ENCODE data around the gene TMEM198.
A peak's percentile ranks its signal among the peaks of the same experiment; 100 is the strongest.

The TMEM198 gene, protein sequence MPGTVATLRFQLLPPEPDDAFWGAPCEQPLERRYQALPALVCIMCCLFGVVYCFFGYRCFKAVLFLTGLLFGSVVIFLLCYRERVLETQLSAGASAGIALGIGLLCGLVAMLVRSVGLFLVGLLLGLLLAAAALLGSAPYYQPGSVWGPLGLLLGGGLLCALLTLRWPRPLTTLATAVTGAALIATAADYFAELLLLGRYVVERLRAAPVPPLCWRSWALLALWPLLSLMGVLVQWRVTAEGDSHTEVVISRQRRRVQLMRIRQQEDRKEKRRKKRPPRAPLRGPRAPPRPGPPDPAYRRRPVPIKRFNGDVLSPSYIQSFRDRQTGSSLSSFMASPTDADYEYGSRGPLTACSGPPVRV
- total RNA-seq, result 0.70 to 0.72 reads per million in 2 donors

GRCh38 chr2:219543596-219544358, at the start of gene TMEM198, which contains the start of gene CHPF:
TSS of gene TMEM198 (plus strand) at chr2:219544028. CDS start at chr2:219544728, 700 bp downstream.
TSS of gene CHPF (minus strand) at chr2:219543809. CDS start at chr2:219543538, 271 bp downstream.
- peak; percentile 84 for DNase-seq

DNA sequence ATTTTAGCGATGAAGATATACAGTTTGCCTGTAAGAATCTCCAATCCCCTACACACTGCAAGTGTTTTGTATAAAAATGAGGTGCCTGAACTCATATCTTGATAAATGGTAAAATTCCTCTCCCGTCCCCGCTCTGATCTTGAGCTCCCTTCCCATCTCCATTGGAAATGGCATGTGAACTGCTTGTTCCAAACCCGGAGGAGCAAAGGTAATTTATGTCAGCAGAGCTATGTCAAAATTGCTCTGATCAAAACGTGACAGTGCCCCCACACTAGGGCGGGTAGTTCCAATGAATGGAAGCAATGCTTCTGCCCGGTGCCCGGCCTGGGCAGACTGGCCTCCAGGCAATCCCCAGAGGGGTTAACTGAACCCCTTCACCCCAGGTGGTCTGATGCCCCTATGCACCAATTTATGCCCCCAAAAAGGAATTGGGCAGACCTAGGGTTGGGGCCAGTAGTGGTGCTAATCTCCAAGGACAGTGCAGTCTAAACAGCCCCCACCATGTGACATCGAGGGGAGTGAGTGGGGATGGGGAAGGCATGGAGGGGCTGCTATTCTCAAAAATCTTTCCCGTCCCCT, 48.8 kb upstream of the TMEM198 start:
- DNase-seq, result no peak

GRCh38 chr2:219495531-219496122, 48.2 kb upstream of the TMEM198 start:
- peak; percentile 41 for DNase-seq

- DNase-seq, result no peak
These were observed 47.5 kb upstream of the TMEM198 start for GRCh38 chr2:219496247-219496824.

DNA sequence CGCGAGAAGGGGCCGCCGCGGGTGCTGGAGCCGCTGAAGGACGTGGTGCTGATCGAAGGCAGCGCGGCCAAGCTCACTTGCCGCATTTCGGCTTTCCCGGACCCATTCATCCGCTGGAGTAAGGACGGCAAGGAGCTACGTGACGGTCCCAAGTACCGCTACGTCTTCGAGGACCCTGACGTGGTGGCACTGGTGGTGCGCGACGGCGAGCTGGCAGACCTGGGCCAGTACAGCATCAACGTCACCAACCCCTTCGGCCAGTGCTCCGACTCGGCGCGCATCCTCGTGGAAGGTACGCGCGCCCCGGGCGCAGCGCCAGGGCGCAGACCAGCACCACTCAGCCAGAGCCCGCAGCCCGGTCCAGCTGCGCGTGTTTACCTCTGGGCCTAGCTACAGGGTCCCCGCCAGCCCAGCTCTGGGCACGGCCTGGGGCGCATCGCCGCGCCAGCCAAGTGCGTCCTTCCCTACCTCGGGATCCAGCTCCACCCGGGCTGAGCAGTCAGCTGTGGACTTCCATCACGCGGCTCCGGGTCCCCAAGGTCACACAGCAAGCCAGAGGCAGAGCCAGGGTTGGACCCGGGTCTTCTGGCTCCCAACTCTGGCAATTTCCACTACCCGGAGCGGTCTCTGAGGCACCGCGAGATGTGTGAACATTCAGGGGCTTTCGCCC, 46.9 kb upstream of the TMEM198 start:
- no peak for DNase-seq

GRCh38 chr2:219497495-219498279, 46.1 kb upstream of the TMEM198 start:
- no peak for DNase-seq

DNA sequence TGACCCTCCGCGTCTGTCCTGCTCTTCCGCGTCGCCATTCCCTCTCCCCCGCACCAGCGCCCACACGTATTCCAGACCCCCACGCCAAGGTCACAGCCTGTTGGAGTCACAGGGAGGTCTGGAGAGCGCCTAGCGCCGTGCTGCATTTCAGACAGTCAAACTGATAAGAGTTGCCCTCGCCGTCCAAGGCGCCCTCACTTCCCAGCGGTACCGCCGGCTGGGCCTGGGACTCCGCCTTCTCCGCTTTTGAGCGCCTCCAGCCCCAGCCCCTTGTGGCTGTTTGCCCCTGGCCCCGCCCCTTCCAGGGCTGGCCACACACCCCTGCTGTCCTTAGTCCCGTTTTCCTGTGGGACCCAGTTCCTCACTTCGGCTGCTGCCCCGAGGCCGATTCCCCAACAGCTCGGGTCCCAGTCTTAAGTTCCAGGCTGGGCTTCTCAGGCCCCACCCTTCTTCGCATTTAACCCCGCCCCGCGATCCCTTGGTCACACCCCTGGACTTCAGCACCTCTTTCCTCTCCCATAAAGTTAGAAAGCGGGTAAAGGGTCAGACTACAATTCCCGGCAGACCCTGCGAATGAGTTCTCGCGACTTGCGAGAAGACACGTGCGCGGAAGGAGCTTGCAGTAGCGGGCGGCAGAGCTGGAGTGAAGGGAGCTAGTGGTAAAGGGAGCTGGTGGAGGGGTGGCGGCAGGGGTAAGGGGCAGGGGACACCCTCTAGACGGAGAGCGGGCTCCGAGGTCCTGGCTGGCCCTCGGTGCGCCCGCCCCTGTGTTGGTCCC, 45.4 kb upstream of the TMEM198 start, which contains the start of gene GMPPA:
Gene GMPPA, plus strand, starts transcription at position 612 of the 778 bp plus-strand sequence. CDS start 1,085 bp downstream, outside the sequence.
- peak; percentile 88 for DNase-seq

DNA sequence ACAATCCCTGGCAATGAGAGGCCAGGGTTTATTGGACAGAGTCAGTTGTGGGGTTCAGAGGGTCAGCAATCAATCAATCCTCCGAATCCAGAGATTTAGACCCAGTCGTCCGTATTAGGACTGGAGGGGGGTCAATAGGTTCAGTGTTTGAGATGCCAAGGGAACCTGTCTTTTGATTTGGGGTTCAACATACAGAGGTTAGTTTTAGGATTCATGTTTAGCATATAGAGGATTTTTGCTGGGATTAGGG, 44.8 kb upstream of the TMEM198 start:
- DNase-seq, result no peak

DNA sequence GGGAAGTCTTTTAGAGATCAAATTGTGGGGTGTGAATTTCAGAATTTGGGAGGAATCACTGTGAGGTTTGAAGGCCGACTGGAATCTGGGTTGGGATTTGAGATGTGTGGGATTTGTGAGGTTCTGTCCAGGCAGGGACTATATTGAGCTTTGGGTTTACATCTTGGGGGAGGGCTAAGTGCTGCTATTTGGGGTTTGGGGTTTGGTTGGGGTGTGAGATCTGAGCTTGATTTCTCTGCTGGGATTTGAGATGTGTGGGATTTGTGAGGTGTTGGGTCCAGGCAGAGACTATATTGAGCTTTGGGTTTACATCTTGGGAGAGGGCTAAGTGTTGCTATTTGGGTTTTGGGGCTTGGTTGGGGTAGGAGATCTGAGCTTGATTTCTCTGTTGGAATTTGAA, 44.3 kb upstream of the TMEM198 start:
- no peak for DNase-seq

- no peak for DNase-seq
These were observed 43.7 kb upstream of the TMEM198 start for GRCh38 chr2:219500135-219500534.

- DNase-seq, result no peak
These were observed 42.0 kb upstream of the TMEM198 start for GRCh38 chr2:219501849-219502248.

DNA sequence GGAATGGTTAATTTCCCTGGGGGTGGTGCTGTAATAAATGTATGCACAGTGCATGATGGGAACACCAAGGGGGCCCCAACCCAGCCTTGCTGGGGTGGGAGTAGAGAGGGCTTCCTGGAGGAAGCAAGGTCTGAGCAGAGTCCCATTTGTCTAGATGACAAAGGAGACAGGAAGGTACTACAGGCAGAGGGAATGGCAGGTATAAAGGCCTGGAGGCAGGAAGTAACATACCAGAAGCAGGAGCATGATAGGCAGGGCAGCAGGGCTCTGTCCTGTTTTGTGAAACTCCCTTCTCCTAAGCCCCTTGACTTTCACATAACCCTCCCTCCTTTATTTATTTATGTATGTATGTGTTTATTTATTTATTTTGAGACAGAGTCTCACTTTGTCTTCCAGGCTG, 41.2 kb upstream of the TMEM198 start:
- DNase-seq, result no peak

- DNase-seq, result no peak
These were observed 38.2 kb upstream of the TMEM198 start for GRCh38 chr2:219505585-219505984.

DNA sequence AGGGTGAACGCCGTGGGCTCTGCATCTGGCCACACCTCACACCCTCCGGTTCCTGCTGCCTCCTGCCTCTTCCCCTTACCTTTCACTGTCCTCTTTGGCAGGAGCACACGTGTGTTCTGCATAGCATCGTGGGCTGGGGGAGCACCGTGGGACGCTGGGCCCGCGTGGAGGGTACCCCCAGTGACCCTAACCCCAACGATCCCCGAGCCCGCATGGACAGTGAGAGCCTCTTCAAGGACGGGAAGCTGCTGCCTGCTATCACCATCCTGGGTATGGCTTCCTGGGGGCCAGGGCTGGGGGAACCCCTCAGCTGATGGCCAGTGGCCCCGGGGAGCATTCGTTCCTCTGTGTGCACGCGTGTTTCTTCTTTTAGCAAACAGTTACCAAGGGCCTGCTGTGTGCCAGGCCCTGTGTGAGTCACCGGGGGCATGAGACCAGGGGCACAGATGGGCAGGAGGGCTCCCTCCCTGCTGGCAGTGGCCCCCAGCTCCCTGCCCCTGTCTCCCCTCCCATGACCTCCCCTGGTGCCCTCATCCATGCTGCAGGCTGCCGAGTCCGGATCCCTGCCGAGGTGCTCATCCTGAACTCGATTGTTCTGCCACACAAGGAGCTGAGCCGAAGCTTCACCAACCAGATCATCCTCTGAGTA, 37.6 kb upstream of the TMEM198 start:
- DNase-seq, result no peak

DNA sequence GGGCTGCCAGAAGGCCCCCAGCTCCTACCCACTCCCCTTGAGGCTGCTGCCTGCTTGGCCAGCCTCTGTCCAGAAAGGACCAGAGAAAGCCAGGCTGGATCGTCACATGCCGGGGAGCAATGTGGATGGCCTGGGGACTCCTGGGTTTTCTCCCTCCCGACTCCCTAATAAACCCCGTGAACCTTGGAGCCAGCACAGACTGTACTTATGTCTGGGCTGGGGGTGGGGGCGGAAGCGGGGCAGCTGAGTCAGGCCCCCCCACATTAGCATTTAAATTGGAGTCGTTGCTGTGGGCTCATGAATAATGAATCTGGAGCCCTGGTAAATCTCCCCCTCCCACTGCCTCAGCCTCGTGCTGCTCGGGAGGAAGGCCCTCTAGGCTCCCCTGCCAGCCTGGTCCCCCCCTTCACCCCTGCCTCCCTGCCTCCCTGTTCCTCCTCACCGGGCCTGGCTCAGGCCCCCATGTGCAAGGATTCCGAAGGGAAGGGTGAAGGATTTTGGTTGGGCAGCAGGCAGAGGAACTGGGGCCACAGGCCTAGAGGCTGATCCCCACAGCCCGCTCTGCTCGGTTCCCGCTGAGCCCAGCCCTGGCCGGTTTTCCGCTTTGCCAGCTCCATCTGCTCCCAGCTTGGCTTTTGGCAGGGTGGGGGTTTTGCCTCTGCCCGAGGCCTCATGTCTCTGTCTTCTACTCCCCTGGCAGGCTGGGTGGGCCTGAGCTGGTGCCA, 36.9 kb upstream of the TMEM198 start:
- no peak for DNase-seq

DNA sequence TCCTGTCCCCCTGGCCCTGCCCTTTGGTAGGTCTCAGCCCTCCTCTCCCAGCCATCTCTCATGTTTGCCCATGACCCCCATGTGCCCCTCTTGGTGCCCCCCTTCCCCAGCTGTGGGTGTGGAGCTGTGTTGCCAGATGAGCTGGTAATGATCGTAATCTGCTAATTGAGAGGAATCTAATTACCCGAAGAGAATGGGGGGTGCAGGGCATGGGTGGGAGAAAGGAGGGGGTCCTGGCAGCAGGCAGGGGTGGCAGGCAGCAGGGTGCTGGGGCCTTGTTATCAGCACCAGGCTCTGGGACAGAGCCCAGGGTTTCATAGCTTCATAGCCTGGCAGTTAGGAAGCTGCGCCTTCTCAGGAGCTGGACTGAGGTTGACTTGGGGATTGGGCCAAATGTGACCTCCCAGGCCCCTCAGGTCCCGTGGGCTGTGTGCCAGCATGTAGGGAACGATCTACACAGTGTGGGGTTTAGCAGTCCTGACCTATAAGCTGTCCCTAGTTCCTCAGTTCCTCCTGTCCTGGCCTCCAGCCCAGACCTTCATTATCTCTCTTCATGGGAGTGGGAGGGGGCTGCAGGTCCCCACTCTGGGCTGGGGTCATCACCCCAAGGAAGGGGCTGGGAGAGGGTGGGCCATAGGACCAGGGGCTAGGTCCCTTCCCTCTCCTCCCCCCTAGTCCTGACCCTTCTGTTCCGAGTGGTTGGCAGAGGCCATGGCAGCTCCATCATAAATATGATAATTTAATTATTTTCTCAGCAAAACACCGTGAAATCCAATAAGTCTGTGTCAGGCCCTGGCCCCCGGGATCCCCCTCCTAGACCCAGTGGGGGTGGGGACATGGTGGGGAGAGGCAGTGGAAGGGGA, 36.0 kb upstream of the TMEM198 start:
- DNase-seq, result no peak

- no peak for DNase-seq
These were observed 35.4 kb upstream of the TMEM198 start for GRCh38 chr2:219508444-219508734.

DNA sequence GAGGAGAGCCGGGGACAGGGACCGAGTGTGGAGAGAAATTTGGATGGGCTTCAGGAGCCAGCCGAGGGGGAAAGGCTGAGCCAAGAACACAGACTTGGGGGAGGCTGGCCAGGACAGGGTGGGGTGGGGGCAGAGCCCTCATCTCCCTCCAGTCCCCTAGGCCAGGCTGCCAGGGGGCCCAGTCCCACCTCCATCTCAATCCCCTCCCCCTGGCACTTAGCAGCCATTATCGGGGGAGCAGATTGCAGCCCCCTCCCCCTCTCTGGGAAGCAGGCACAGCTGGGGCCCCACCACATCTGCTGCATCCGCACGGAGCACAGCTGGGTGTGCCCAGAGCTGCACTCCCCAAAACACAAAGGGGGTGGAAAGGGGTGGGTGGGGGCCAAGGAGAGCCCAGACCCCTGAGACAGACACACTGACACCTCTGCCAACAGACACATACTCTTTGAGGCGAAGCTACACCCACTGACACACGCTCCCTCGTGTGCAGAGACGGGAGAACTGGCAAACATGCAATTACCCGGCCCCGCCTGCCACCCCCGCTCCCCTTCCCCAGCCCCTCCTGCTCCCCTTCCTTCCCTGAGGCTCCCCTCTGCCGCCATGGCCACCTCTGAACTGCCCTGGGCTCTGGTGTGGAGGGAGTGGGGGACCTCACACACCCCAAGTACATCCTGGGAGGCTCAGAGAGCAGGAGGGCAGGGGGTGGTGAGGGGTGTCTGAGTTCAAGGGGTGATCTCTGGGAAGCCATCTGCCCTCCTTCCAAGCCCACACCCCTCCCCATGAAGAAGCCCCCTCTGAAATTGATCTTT, 34.7 kb upstream of the TMEM198 start:
- DNase-seq, result no peak

Data from T-helper 9 cell (primary cell).